ENCODE results near the gene CDHR1. TPM values are rescaled to one million over a fixed set of nuclear protein-coding genes. Genes with fewer than 3 reads are reported as not detected.

CDHR1 gene
- total RNA-seq, 4 donors from 2014 or later = 0.17 to 0.22 TPM; not detected in 2

DNA sequence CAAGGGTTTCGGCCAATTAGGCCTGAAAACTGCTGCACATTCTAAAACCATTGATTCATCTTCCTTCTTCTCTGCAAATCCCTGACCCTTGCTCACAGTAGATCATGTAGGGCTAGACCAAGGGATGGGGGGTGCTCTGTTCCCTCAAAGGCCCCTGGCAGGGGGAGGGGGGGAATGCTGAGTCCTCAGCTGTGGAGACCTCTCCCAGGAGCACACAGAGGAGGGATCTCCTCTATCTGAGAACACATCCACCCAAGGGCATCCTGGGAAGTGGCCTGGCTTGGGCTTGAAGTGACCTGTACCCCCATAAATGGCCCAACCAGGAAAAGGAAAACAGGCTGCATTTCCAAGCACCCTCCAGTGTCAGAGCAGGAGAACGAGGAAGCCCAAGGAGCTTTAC lies 1.0 kb upstream of the CDHR1 start:
- TF ChIP-seq, protein P1, sequence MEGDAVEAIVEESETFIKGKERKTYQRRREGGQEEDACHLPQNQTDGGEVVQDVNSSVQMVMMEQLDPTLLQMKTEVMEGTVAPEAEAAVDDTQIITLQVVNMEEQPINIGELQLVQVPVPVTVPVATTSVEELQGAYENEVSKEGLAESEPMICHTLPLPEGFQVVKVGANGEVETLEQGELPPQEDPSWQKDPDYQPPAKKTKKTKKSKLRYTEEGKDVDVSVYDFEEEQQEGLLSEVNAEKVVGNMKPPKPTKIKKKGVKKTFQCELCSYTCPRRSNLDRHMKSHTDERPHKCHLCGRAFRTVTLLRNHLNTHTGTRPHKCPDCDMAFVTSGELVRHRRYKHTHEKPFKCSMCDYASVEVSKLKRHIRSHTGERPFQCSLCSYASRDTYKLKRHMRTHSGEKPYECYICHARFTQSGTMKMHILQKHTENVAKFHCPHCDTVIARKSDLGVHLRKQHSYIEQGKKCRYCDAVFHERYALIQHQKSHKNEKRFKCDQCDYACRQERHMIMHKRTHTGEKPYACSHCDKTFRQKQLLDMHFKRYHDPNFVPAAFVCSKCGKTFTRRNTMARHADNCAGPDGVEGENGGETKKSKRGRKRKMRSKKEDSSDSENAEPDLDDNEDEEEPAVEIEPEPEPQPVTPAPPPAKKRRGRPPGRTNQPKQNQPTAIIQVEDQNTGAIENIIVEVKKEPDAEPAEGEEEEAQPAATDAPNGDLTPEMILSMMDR (IDR thresholded peaks at IDR 0.05; ENCODE audit: low read depth) = no peak

DNA sequence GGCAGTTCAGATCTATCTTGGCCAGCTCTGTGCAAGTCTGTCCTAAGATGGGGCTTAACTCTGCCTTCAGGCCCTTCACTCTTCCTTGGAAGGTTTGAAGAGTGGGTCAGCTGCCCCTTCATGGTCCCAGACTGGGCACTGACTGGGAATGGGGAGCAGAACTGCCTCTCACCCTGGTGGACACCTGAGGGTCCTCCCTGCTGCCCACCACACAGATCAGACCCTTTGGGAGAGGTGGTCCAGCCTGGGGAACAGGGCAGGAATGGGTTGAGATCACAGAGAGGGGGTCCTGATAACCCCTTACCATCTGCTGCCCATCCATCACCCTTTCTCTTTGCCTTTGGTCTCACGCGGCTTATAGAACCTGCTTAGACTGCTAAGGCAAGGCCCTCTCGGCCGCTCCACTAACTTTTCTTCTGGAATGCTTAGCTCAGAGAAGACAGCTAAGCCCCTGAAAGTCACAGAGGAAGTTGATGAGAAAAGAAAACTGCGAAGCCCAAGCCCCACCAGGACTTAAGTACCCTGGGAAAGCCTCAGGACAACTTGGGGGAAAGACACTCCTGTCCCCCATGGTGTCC lies 402 bp upstream of the CDHR1 start:
- TF ChIP-seq, protein P1 (IDR thresholded peaks at IDR 0.05; ENCODE audit: low read depth) = no peak

DNA sequence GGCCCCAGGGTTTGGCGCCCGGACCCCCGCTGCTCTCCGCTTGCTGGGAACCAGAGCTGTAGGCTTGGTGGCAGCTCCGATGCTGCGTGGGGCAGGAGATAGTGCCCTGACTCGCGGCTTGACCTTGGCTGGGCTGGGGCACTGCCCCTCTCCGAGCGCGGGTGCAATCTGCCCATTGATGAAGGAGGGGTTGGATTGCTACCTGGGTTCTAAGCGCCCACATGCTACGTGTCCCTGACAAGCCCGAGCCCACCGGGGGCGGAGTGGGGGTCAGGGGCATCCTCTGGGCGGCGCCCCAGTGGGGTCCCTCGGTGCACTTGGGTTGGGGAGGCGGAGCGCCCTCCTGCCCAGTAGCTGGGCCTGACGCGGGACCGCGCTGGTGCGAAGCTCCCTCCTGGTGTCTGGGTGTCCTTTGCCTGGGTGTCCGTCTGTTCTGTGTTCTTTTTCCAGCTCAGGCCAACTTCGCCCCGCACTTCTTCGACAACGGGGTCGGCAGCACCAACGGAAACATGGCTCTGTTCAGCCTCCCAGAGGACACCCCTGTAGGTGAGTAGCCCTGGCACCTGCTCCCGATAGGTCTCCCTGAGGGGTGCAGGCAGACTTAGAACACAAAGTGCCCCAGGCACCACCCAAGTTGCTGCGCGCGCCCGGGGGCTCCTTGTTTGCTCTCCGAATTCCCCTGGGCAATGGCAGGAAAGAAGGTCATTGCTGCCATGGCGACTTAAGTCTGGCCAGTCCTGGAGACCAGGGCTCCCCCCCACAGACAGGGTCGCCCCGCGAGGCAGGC lies 900 bp downstream of the CDHR1 start:
- TF ChIP-seq, protein P1 (IDR thresholded peaks at IDR 0.05; ENCODE audit: low read depth) = no peak

DNA sequence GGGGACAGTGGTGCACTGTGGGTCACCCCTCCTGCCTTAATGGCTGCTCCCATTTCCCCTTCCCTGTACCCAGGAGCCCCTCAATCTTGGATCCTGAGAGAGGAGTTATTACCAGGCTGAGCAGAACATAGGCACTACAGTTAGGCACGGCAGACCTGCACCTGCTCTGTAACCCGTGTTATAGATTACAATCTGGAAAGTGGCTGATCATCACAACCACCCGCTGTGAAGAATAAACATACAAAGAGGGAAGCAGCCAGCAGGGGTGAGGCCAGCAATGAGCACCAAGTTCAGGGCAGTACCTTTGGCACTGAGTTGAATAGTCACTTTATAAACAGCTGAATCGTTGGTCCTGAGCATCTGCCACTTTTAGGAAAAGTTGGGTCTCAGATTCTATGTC lies 1.7 kb downstream of the CDHR1 start:
- TF ChIP-seq, protein P1 (IDR thresholded peaks at IDR 0.05; ENCODE audit: low read depth) = no peak

DNA sequence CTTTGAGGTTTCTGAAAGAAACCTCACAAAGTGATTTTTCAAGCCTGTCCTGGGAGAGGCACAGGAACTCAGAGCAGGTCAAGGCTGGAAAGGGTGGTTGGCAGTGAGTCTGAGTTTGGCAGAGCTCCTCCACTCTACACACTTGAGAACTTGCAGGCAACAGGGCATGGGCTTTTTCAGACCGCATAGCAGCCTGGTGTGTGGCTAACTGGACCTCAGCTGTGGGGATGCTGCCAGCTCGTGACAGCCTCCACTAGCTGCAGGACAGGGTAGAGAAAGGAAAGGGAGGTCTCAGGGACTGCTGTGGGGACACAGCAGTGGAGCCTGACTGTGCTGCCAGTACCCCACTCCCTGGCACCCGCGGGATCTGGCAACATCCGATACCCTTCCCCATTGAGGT lies 2.6 kb downstream of the CDHR1 start:
- TF ChIP-seq, protein P1 (IDR thresholded peaks at IDR 0.05; ENCODE audit: low read depth) = no peak

DNA sequence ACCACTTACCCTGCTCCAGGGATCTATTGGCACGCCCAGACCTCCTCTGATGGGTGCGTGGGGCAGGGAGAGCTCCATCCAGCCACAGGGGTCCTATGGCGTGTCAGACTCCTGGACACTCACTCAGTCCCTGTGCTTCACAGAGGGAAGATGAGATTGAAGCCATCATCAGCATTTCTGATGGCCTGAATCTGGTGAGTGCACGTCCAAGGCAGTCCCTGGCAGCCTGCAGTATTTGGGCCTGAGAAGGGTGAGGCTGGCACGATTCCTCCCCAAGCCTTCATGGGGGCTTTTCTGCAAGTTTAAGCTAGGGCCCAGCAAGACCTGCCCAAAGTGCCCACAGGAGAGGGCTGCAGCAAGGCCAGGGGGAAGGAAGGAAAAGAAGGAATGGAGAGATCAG lies 3.3 kb downstream of the CDHR1 start:
- TF ChIP-seq, protein P1 (IDR thresholded peaks at IDR 0.05; ENCODE audit: low read depth) = no peak

DNA sequence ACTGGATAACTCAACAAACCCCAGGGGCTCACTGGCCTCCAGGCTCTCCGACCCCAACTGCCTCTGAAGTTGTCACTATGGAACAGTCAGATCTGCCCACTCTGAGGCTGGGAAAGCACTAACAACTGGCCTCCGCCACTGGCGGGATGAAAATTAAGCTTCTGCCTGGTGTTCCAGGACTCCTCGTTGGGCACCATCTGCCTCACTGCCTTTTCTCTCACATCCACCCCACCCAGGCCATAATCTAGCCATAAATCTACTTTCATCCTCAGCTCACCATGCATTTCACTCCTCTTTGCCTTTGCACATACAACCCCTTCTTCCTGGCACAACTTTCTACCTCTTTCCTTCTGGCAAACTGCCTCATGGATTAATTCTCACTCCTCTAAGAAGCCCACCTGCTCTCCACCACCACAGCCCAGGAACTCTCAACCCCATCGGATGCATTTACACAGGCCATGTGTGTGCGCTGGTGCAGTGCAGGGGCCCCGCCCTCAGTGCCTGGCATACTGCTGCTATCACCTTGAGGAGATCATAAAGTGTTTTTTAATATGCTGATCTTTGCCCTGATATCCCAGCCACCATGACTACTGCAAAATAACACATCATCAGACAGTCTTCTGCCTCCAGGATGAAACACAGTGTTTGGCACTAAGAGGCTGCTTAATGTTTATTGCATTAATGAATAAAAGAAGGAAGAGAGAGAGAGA lies 4.0 kb downstream of the CDHR1 start:
- TF ChIP-seq, protein P1 (IDR thresholded peaks at IDR 0.05; ENCODE audit: low read depth) = no peak

All from subcutaneous adipose tissue (tissue), 4 donors.